ENCODE data around the gene FBXO21. TPM values are rescaled to one million over a fixed set of nuclear protein-coding genes. Genes with fewer than 3 reads are reported as not detected.

Gene FBXO21
- total and polyA plus RNA-seq, 4 donors = 9.7 to 111 (median 29.4) TPM

DNA sequence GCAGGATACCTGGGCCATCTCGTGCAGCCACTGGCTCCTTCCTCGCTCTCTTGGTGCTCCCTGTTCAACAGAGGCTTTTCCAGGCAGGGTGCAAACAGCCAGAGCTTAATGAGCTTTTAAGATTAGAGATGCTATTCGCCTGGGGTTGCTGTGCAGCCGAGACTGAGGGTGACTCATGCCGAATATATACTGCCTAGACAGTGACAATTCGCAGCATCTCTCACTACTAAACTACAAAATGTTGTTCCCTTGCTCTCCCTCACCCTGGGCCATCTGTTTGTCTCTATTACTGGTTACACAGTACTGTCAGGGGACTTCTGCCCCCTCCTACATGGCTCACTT lies 65.0 kb downstream of the FBXO21 start:
- H3K36me3 ChIP-seq (ENCODE audit: control insufficient read depth in 4 of 4, insufficient read depth in 4 of 4, low read length in 4 of 4) = no peaks in the 10 kb centered on the region
- H3K4me1 ChIP-seq (ENCODE audit: control insufficient read depth in 5 of 5, insufficient read depth in 5 of 5, low read length in 5 of 5) = peaks cover 0 to 5% (median 0%) of the 10 kb centered on the region in 5 donors
- 87 to 88% methylated on average over 6 of the region's 6 CpGs for WGBS, 2 donors
- H3K27ac ChIP-seq (ENCODE audit: low read depth in 1 of 2, low read length in 1 of 2) = no peak overlapping the region
- no peak for DNase-seq
- peaks cover 0 to 4% (median under 1%) of the 10 kb centered on the region in 4 donors for H3K9me3 ChIP-seq (ENCODE audit: control insufficient read depth in 4 of 4, insufficient read depth in 3 of 4, low read length in 3 of 4)
- H3K27me3 ChIP-seq (ENCODE audit: control insufficient read depth in 3 of 3, insufficient read depth in 3 of 3, low read length in 2 of 3) = peaks cover 0 to 2% (median 0%) of the 10 kb centered on the region in 3 donors
- no peak overlapping the region for H3K9ac ChIP-seq (ENCODE audit: insufficient read depth in 1 of 2, low read length in 2 of 2)
- no peak for ATAC-seq (ENCODE audit: insufficient read depth, low FRiP score)
- TF ChIP-seq, protein P1, sequence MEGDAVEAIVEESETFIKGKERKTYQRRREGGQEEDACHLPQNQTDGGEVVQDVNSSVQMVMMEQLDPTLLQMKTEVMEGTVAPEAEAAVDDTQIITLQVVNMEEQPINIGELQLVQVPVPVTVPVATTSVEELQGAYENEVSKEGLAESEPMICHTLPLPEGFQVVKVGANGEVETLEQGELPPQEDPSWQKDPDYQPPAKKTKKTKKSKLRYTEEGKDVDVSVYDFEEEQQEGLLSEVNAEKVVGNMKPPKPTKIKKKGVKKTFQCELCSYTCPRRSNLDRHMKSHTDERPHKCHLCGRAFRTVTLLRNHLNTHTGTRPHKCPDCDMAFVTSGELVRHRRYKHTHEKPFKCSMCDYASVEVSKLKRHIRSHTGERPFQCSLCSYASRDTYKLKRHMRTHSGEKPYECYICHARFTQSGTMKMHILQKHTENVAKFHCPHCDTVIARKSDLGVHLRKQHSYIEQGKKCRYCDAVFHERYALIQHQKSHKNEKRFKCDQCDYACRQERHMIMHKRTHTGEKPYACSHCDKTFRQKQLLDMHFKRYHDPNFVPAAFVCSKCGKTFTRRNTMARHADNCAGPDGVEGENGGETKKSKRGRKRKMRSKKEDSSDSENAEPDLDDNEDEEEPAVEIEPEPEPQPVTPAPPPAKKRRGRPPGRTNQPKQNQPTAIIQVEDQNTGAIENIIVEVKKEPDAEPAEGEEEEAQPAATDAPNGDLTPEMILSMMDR (IDR thresholded peaks at IDR 0.05; ENCODE audit: control extremely low read depth, extremely low read depth) = no peak
- H3K4me3 ChIP-seq = no peak overlapping the region

DNA sequence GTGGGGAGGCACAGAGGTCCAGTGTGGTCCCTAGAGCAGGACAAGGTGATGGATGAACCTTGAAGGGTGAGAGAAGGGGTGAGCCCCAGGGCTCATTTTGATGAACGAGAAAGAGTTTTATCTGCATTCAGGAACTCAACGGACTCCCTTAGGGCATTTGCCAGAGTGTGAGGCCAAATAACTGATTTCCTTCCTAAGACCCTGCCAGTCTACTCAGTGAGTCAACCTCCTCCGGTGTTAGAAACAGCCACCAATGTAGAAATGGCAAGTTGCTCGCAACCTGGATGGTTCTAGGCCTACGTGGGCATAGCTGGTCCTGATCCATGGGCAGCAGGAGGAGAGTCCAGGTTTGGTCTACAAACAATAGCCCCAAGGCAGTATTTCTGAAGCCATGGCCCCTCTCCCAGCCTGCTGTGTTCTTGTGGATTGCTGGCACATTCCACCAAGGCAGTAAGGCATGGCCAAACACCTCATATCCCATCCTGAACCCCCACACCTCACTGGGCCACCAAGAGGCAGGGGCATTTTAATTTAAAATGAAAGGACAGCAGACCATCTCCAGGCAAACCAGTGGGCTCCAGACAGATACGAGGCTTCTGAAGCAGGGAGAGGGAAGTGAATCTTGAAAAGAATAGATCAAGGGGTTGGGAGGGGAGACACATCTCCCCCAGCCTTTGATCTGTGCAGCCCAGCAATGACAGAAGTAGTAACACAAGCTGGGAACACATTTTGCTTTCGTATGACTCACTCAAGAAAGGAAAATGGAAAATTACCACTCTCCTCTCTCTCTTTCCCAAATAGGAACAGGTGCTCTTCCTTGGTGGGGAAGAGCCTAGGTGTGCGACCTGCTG lies 65.6 kb downstream of the FBXO21 start:
- Histone ChIP-seq H3K36me3 (ENCODE audit: control insufficient read depth in 4 of 4, insufficient read depth in 4 of 4, low read length in 4 of 4) (no peaks in the 10 kb centered on the region), H3K27me3 (ENCODE audit: control insufficient read depth in 3 of 3, insufficient read depth in 3 of 3, low read length in 2 of 3) (peaks cover 0 to 2% (median 0%) of the 10 kb centered on the region in 3 donors), H3K9ac (ENCODE audit: insufficient read depth in 1 of 2, low read length in 2 of 2) (no peak overlapping the region), H3K4me3 (no peak overlapping the region), H3K9me3 (ENCODE audit: control insufficient read depth in 4 of 4, insufficient read depth in 3 of 4, low read length in 3 of 4) (peaks cover 0 to 4% (median under 1%) of the 10 kb centered on the region in 4 donors), H3K4me1 (ENCODE audit: control insufficient read depth in 5 of 5, insufficient read depth in 5 of 5, low read length in 5 of 5) (peaks cover 0 to 5% (median 0%) of the 10 kb centered on the region in 5 donors), H3K27ac (ENCODE audit: low read depth in 1 of 2, low read length in 1 of 2) (no peak overlapping the region)
- no peak for DNase-seq
- WGBS, 2 donors = 72 to 82% methylated on average over 8 of the region's 8 CpGs
- TF ChIP-seq, protein P1 (IDR thresholded peaks at IDR 0.05; ENCODE audit: control extremely low read depth, extremely low read depth) = no peak
- ATAC-seq (ENCODE audit: insufficient read depth, low FRiP score) = no peak

- TF ChIP-seq, protein P1 (IDR thresholded peaks at IDR 0.05; ENCODE audit: control extremely low read depth, extremely low read depth) = no peak
- no peaks in the 10 kb centered on the region for H3K36me3 ChIP-seq (ENCODE audit: control insufficient read depth in 4 of 4, insufficient read depth in 4 of 4, low read length in 4 of 4)
- DNase-seq = no peak
- no peak for ATAC-seq (ENCODE audit: insufficient read depth, low FRiP score)
- no peak overlapping the region for H3K9ac ChIP-seq (ENCODE audit: insufficient read depth in 1 of 2, low read length in 2 of 2)
- H3K4me3 ChIP-seq = no peak overlapping the region
- peaks cover 0 to 2% (median 0%) of the 10 kb centered on the region in 3 donors for H3K27me3 ChIP-seq (ENCODE audit: control insufficient read depth in 3 of 3, insufficient read depth in 3 of 3, low read length in 2 of 3)
- WGBS, 2 donors = 47 to 62% methylated on average over 3 of the region's 3 CpGs
- no peak overlapping the region for H3K27ac ChIP-seq (ENCODE audit: low read depth in 1 of 2, low read length in 1 of 2)
- H3K9me3 ChIP-seq (ENCODE audit: control insufficient read depth in 4 of 4, insufficient read depth in 3 of 4, low read length in 3 of 4) = peaks cover 0 to 3% (median under 1%) of the 10 kb centered on the region in 4 donors
- peaks cover 0 to 10% (median 5%) of the 10 kb centered on the region in 5 donors for H3K4me1 ChIP-seq (ENCODE audit: control insufficient read depth in 5 of 5, insufficient read depth in 5 of 5, low read length in 5 of 5)
Measured at GRCh38 chr12:117121441-117121840, 68.8 kb downstream of the FBXO21 start.

All from lung (tissue), 12 donors.